ACC112 (cell line): ENCODE results near the gene NAV3.

Experiments
- H2AFZ ChIP-seq: fragments of 200-600 bp; sonication (generic); one replicate; pipeline ENCODE4 v1.6.0; 2017; ENCODE audit warnings: antibody characterized with exemption, low read length; ENCODE audit not compliant: unreplicated experiment
- H3K27ac ChIP-seq: fragments of 200-600 bp; sonication (generic); 2 replicates; pipeline ENCODE4 v1.5.1; 2014; ENCODE audit warnings: low read depth, mild to moderate bottlenecking, antibody characterized with exemption, low read length, moderate library complexity
- H3K27me3 ChIP-seq: fragments of 200-600 bp; sonication (generic); 2 replicates; pipeline ENCODE4 v1.6.1; 2014; ENCODE audit warnings: mild to moderate bottlenecking, antibody characterized with exemption, low read length, moderate library complexity, mixed read lengths; ENCODE audit not compliant: insufficient read depth
- H3K36me3 ChIP-seq: fragments of 200-600 bp; sonication (generic); 2 replicates; pipeline ENCODE4 v1.6.1; 2016; ENCODE audit warnings: mild to moderate bottlenecking, antibody characterized with exemption, low read length, moderate library complexity, mixed read lengths; ENCODE audit not compliant: insufficient read depth
- H3K4me1 ChIP-seq: fragments of 200-600 bp; sonication (generic); one replicate; pipeline ENCODE4 v1.6.1; 2016; ENCODE audit warnings: low read length, mixed read lengths; ENCODE audit not compliant: insufficient read depth, unreplicated experiment, control insufficient read depth
- H3K4me3 ChIP-seq: fragments of 200-600 bp; sonication (generic); 2 replicates; pipeline ENCODE4 v1.5.1; 2014; ENCODE audit warnings: mild to moderate bottlenecking, low read depth, low read length
- H3K79me2 ChIP-seq: fragments of 200-600 bp; sonication (generic); one replicate; pipeline ENCODE4 v1.6.0; 2016; ENCODE audit warnings: low read length; ENCODE audit not compliant: control insufficient read depth, unreplicated experiment, insufficient read depth

Gene NAV3

DNA sequence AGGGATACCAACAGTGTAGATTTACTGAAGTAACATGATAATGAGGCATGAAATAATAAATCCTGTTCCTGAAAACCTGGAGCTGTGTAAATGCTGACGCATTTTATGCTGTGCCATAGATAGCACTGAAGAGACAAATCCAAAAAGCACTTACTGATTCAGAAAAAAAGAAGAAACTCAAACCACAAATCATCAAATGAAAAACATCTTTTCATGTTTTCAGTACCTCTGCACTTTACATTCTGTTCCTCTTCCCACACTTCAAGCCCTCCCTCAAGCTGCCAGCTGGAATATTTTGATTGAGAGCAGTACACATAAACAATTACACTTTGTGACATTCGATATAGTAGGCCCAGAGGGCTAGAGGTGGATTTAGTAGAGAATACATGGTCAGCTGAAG, 362.3 kb downstream of the NAV3 start:
- H3K27me3 ChIP-seq = no peaks in the 10 kb centered on the region
- peaks cover 3% of the 10 kb centered on the region for H3K79me2 ChIP-seq
- no peak overlapping the region for H3K4me3 ChIP-seq
- H3K27ac ChIP-seq = peak overlapping the region; percentile 89
- peaks cover 29% of the 10 kb centered on the region for H3K36me3 ChIP-seq
- H3K4me1 ChIP-seq = peaks cover 58% of the 10 kb centered on the region
- no peak overlapping the region for H2AFZ ChIP-seq

- peaks cover 27% of the 10 kb centered on the region for H3K36me3 ChIP-seq
- no peaks in the 10 kb centered on the region for H3K27me3 ChIP-seq
- H2AFZ ChIP-seq = no peak overlapping the region
- H3K4me1 ChIP-seq = peaks cover 45% of the 10 kb centered on the region
- peaks cover 3% of the 10 kb centered on the region for H3K79me2 ChIP-seq
- H3K27ac ChIP-seq = peak overlapping the region; percentile 89
- H3K4me3 ChIP-seq = peak overlapping the region; percentile 39
Measured at GRCh38 chr12:78194448-78194847, 363.8 kb downstream of the NAV3 start.

DNA sequence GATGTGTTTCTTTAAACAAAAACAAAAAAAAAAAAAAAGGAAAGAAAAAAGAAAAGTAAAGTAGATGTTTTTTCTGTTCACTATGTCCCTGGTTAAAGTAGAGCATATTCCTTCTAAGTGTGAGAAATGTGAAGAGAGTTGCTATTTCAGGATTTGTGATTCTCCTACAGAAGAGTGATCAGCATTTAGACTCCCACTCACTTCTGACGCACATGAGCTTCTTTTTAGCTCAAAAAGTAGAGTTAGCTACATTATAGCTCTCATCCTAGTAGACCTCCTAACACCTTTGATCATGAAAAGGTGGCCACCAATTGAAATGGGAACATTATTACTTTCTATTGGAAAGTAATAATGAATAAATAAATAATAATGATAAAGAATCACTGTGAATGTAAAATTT, 368.2 kb downstream of the NAV3 start:
- no peak overlapping the region for H2AFZ ChIP-seq
- H3K4me1 ChIP-seq = peaks cover 18% of the 10 kb centered on the region
- no peak overlapping the region for H3K4me3 ChIP-seq
- no peak overlapping the region for H3K27ac ChIP-seq
- no peaks in the 10 kb centered on the region for H3K27me3 ChIP-seq
- H3K79me2 ChIP-seq = peaks cover 3% of the 10 kb centered on the region
- peaks cover 21% of the 10 kb centered on the region for H3K36me3 ChIP-seq

DNA sequence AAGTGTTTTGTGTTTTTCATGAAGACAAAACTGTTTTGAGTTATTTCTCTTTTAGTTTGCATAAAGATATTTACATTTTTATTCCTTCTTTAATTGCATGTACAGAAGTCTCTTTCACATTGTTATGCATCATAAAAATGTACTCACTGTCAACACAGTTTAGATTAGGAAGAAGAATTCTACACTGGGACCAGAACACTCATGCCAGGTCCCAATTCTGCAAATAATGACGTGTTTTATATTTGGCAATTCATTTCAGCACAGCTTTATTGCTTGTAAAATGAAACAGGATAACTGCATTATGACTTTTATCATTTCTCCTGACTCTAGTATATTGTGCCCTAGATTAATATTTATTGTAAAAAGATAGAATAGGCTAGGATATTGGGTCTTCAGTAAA, 369.2 kb downstream of the NAV3 start:
- Histone ChIP-seq H3K79me2 (peaks cover 3% of the 10 kb centered on the region), H3K27ac (no peak overlapping the region), H3K27me3 (no peaks in the 10 kb centered on the region), H2AFZ (no peak overlapping the region), H3K4me3 (no peak overlapping the region), H3K4me1 (peaks cover 10% of the 10 kb centered on the region), H3K36me3 (peaks cover 27% of the 10 kb centered on the region)

DNA sequence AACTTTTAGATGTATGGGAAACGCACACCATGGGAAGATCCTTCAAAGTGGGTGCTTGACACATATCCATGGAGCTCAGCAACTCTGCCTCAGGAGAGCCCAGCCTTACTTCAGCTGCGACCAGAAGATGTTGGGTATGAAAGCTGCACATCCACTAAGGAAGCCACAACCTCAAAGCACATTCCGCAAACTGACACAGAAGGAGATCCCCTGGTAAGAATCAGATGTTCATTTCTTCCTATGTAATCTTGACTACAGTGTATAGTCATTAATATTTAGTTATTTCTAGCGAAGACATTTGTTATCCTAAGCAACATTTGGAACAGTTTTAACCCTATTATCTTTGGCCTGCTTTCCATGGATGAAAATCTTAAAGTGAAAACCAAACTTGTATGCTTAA, 374.2 kb downstream of the NAV3 start:
- Histone ChIP-seq H3K27me3 (no peaks in the 10 kb centered on the region), H2AFZ (no peak overlapping the region), H3K36me3 (peaks cover 34% of the 10 kb centered on the region), H3K4me1 (peaks cover 12% of the 10 kb centered on the region), H3K27ac (no peak overlapping the region), H3K79me2 (no peaks in the 10 kb centered on the region), H3K4me3 (no peak overlapping the region)

DNA sequence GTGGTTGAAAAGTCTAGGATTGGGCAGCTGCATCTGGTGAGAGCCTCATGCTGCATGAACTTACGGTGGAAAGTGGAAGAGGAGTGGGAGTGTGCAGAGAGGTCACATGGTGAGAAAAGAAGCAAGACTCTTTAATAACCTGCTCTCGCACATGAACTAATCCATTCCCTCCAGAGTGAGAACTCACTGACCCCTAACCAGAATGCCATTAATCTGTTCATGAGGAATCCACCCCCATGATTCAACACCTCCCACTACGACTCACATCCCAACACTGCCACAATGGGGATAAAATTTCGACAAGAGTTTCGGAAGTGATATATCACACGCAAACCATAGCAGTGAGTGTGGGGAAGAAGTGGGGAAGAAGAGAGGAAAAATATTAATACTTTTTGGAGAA, 377.4 kb downstream of the NAV3 start:
- Histone ChIP-seq H3K27ac (no peak overlapping the region), H3K36me3 (peaks cover 48% of the 10 kb centered on the region), H3K27me3 (no peaks in the 10 kb centered on the region)

GRCh38 chr12:78209846-78210505, 379.3 kb downstream of the NAV3 start:
- Histone ChIP-seq H3K4me1 (peaks cover 28% of the 10 kb centered on the region), H2AFZ (no peak overlapping the region), H3K36me3 (peaks cover 41% of the 10 kb centered on the region), H3K27me3 (no peaks in the 10 kb centered on the region), H3K4me3 (no peak overlapping the region), H3K79me2 (no peaks in the 10 kb centered on the region), H3K27ac (peak overlapping the region; percentile 70)

More for the DNA sequence above, 377.4 kb downstream of the NAV3 start:
- no peaks in the 10 kb centered on the region for H3K79me2 ChIP-seq
- peaks cover 28% of the 10 kb centered on the region for H3K4me1 ChIP-seq
- no peak overlapping the region for H3K4me3 ChIP-seq
- H2AFZ ChIP-seq = no peak overlapping the region

DNA sequence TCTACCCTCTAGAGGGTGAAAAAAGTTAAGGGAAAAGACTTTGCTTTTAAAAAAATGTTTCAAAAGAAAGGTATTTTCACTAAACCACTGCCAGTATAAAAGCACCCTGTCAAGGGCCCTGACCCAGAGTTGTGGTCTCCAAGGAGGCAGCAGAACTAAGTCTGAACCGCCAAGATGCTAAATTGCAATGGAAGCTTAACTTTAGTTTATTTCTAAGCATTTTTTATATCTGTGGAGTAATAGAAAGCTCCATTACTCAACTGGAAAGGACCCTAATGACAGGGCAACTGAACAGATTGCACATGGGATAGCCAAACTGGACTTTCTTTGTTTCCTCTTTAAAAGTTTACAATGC, 379.8 kb downstream of the NAV3 start:
- peak overlapping the region; percentile 72 for H2AFZ ChIP-seq
- peak overlapping the region; percentile 70 for H3K27ac ChIP-seq
- H3K36me3 ChIP-seq = peaks cover 39% of the 10 kb centered on the region
- H3K27me3 ChIP-seq = no peaks in the 10 kb centered on the region
- no peak overlapping the region for H3K4me3 ChIP-seq
- peaks cover 28% of the 10 kb centered on the region for H3K4me1 ChIP-seq
- no peaks in the 10 kb centered on the region for H3K79me2 ChIP-seq

DNA sequence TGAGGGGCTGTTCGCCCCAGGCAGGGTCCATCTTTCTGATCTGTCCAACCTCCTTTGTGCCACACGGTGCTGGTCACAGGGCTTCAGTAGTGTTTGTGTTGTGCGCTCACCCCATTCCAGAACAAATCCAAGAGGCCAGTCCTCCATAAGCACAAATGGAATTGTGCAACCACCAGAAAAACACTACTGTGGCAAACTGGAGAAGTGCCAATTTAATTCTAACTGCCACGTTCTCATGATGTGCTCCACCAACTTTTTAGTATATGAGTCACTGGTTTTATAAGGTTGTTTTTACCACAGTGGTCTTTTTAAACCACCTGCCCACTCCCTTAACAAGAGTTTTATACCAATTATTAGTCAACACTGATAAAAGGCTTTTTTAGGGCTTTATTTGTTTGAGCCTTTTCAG, 380.2 kb downstream of the NAV3 start:
- H3K4me1 ChIP-seq = peaks cover 28% of the 10 kb centered on the region
- H3K27ac ChIP-seq = peak overlapping the region; percentile 70
- H3K27me3 ChIP-seq = no peaks in the 10 kb centered on the region
- peak overlapping the region; percentile 72 for H2AFZ ChIP-seq
- no peak overlapping the region for H3K4me3 ChIP-seq
- H3K79me2 ChIP-seq = no peaks in the 10 kb centered on the region
- peaks cover 38% of the 10 kb centered on the region for H3K36me3 ChIP-seq

GRCh38 chr12:78220811-78221210, 390.1 kb downstream of the NAV3 start:
- Histone ChIP-seq H3K79me2 (no peaks in the 10 kb centered on the region), H3K36me3 (no peaks in the 10 kb centered on the region), H3K4me1 (no peaks in the 10 kb centered on the region), H3K27ac (no peak overlapping the region), H3K4me3 (no peak overlapping the region), H3K27me3 (no peaks in the 10 kb centered on the region), H2AFZ (no peak overlapping the region)

DNA sequence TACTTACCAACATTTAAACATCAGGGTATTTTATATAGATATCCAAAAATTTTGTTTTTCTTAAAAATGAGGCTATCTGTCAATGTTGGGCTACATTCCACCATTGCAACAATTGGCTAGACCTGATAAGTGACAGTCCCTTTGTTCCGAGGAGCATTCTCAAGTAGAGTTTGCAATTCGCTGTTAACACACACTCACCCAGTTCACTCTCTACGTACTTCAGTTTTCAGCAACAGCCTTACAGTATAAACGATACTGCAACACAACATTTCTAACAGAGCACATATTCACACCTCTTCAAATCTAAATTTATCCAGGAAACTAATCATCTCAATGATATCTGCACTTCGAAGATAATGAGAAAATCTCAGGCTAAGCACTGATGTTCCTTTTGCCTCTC, 393.5 kb downstream of the NAV3 start:
- Histone ChIP-seq H3K79me2 (no peaks in the 10 kb centered on the region), H3K27ac (no peak overlapping the region), H2AFZ (no peak overlapping the region), H3K4me3 (no peak overlapping the region), H3K36me3 (no peaks in the 10 kb centered on the region), H3K27me3 (no peaks in the 10 kb centered on the region), H3K4me1 (no peaks in the 10 kb centered on the region)
